Kidney tubule cell (primary cell): ENCODE measurements around the gene HLA-DPB1.

Experiments used
- DNase-seq: peaks from one replicate; pipeline ENCODE4 v3.0.0-alpha.2; 2018; ENCODE audit warnings: low spot score

Gene HLA-DPB1

DNA sequence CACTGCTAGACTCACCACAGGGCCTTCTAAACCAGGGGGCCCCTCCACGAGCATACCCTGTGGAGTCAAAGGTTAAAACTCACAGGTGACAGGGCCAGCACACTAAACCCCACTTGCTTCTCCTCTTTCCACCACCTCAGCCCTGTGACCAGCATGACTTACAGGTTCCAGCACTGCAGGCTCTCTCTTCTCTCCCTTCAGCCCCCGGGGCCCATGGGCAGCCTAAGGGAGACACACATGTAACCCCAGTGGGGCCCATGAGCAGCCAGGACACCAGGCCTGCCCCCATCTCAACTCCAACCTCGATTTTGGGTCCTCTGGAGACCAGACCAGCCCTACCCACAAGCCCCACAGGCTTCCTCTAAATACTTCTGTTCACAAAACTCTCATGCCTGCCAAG, 28.0 kb downstream of the HLA-DPB1 start:
- no peak for DNase-seq

DNA sequence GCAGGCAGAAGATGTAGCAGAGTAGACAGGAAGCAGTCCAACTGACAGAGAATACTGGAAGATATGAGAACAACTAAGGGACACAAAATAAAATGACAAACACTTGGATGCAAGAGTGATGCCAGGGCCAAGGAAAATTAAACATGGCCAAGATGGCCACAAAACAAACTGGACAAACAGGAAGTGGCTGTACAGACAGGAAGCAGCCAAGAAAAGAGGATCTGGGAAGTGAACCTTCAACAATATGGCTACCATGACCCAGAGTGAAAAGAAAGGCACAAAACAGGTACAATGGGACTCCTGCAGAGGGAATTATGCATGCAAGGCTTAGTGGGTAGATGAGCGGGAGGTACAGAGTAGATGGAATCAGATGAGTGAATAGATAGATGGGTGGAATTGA, 29.1 kb downstream of the HLA-DPB1 start:
- DNase-seq, result no peak

DNA sequence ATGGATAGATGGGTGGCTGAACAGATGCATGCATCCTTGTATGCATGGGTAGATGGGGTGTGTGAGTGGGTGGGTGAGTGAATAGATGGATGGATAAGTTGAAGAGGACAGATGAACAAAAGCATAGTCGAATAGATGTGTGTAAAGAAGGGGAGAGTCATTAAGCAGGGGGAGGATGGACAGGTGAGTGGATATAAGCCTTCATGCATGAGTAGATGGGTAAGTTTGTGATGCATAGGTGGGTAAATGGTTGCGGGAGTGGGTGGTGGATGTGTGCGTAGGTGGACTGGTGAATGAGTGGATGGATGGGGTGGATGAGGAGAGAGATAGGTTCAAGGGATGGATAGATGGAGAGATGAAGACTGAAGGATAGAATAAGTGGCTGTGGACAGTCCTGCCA, 29.6 kb downstream of the HLA-DPB1 start:
- no peak for DNase-seq

DNA sequence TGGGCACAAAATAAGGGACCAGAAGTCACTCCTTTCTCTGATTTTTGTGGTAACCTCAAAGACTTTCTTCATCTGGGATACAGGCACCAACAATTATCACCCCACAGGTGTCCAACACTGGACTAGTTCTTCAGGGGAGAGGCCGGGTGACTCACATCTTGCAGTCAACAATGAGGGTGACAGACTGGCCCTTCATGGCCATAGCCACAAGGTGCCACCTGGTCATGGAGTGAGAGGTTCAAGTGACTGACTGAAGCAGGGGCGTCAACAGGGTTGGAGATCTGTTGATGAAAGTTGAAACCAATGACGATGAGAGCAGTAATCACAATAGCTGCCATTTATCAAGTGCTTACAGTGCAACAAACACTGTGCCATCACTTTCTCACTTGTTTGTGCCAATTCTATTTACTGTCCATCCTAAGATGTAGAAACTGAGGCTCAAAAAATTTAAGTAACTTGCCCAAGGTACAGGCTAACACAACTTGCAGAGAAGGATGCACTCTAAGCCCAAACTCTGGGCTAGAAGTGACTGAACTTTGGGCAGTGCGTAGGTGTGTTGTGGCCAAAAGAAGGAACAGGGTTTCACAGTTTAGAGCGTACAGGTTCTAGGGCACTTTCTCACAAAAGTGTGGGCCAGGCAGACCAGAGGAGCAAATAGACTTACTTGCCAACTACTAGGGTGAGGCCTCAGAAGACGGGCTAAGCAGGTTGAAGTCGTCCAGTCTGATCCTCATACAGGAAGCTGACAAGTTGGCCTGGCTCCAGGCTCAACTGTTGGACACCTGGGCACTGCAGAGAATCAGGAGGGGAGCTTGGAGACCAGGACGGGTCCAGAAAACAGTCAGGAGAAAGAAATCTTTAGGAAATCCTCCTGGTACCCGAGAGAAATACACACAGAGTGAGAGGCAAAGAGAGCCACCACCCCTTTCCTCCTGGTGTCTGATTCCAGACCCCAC, 30.4 kb downstream of the HLA-DPB1 start:
- no peak for DNase-seq

DNA sequence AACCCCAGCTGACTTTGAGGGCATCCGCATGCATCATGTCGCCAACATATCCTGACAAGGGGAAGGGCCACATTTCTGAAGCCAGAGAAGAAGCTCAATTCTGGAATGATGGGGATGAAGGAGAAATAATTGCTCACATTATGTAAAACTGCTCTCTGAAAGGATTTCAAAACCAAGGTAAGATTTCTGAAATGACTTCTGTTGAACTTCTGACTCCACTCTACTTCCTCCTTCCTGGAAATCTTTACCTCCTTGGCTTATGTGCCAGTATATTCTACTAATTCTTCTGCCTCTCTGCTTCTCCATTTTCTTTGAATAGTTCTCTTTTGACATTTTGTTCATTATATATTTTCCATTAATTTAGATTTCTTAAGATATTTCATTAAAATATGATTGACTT, 31.9 kb downstream of the HLA-DPB1 start:
- no peak for DNase-seq

DNA sequence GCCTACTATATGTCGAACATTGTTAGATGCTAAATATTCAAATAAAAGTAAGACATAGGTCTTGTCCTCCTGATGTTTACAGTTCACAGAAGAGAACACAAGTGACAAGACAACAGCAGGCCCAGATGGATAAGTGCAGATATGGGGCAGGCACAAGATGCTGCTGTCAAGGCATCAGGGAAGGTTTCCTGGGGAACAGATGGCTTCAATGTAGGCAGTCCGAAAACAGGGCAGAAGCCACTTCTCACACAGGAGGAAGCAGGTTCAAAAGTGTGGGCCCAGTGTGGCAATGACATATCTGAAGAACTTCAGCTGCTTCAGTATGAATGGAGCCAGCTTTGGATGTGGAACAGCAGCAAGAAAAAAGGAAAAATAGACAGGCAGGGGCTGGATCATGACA, 32.5 kb downstream of the HLA-DPB1 start:
- DNase-seq, result no peak

DNA sequence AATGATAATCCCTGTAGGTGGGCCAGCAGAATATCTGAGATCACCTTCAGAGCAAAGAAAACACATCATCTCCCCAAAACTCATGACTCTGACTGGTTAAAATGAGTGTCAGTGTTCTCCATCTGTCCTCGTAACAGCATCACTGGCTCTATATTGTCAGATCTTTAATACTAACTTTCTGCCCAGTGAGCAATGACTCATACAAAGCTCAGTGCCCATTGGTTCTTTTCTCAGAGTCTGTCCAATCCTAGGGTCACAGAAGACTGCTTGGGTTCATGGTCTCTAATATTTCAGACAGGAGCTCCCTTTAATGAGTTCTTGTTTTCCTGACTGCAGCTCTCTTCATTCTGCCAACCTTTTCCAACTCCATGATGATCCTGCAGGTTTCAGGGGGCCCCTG, 36.4 kb downstream of the HLA-DPB1 start:
- DNase-seq, result peak; percentile 50

DNA sequence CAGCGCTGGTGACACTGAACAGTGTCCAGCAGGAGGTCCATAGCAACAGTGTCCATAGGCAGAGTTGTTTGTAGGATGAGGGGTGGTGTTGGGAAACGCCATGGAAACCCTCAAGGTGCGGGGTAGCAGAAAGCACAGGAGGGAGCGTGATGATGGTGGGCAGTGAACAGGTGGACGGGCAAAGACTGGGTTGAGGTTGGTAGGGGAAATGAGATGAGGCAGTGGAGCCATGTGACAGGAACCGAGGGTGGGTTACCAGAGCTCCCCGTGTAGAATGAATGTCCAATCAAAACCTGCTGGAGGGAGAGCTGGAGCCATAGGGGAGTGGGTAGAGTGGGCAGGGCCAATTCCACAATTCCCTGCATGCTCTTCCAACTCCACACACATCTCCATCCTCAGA, 38.0 kb downstream of the HLA-DPB1 start:
- DNase-seq, result no peak

DNA sequence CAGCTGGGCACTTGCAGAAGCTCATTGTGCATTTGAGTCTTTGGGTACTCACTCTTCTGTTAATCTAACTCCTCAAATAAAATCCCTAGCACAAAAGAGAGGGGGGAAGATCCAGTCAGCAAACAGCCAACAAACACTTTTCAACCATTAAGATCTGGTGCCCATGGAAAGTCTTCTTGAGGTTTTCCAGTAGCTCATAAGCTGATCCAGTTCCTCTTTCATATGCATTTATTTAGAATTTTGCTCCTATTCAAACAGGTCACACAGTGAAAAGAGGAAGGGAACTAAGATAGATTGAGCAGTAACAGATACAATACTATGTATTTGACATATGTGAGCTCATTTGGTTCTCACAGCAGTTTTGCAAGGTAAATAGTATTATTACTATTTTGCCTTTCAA, 38.6 kb downstream of the HLA-DPB1 start:
- no peak for DNase-seq

DNA sequence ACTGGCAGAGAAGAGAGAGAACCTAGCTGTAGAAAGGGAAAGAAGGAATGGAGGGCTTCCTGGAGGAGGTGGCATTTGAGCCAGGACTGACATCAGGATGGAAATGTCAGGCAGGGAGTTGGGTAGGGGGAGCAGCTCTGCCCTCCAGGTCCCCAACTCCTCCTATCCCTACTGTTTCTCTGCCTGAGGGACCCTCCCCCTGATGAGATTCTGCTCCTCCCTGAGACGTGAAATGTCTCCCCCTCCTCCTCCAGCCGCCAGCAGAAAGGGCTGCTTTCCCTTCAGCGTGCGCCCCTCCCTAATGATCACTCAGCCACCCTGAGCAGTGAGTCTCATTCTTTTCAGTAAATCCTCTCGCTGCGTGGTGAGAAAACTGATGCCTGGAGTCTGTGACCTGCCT, 40.6 kb downstream of the HLA-DPB1 start:
- no peak for DNase-seq

DNA sequence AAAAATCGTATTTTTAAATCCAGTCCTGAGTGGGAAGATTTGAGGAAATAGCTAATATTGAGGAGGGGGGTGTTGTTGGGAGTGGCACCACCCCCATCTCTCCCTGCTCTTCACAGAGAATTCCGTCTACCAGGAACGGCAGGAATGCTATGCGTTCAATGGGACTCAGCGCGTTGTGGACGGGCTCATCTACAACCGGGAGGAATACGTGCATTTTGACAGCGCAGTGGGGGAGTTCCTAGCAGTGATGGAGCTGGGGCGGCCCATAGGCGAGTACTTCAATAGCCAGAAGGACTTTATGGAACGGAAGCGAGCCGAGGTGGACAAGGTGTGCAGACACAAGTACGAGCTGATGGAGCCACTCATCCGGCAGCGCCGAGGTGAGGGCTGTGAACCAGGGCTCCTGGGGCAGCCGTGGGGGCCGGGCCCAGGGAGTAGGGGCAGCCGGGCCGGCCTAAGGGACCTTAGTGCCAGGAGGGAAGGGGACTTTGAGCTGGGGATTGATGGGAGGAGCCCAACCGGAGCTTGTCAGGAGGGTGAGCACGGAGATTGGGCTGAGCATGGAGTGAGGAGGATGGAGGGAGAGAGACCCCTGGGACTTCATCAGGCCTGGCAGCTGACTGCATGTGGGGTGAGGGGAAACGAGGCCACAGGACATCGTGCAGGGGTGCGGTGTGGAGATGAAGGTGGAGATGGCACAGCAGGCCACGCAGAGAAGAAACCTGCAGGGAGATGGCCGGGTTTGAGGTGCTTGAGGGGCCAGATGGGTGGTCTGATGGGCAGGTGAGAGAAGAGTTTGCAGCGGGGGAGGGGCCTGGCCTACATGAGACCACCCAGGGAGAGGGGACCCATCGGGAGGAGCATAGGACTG, 41.3 kb downstream of the HLA-DPB1 start:
- DNase-seq, result no peak

DNA sequence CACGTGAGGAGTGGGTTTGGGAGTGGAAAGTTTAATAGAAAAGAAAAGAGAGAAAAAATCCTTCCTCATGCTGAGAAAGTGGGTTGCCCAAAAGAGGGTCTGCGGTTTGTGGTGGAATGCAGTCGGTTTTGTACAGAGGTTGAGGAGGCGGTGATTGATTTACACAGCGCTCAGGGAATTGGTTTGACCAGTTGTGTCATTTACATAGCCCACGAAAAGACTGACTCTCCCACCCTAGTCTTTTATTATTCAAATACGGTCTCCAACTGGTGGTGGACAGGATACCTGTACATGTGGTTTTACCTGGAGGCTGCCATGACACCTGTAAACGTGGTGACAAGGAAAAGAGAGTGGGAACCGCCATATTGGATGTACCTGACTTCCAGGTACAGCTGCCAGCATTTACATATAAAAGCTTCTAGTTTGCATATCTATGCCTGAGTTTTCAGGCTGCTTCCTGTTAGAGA, 42.1 kb downstream of the HLA-DPB1 start:
- DNase-seq, result no peak

DNA sequence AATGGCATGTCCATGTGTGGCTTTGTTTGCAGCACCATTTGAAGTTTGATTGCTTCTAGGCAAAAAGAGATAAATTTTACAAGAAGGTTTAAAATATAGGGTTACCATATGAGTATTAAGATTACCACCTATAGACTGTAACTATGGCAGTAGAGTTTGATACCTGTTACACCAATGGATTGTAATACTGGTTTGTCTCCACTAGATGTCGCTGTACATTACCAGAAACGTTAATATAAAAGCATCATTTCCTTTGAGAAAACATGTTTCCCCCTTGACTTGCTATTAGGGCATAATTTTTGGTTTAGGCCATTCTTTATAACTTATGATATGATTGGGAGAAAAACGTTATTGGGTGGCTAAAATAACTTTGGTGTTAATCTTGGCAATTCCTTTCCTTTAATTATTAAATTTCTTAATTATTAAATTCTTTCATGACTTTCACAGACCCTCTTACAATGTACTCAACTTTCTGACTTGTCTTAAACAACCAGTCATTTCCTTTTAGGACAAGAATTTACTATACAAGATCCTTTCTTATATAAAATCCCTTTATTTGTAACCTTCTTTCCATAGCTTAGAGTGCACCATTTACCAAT, 42.8 kb downstream of the HLA-DPB1 start:
- peak; percentile 54 for DNase-seq

DNA sequence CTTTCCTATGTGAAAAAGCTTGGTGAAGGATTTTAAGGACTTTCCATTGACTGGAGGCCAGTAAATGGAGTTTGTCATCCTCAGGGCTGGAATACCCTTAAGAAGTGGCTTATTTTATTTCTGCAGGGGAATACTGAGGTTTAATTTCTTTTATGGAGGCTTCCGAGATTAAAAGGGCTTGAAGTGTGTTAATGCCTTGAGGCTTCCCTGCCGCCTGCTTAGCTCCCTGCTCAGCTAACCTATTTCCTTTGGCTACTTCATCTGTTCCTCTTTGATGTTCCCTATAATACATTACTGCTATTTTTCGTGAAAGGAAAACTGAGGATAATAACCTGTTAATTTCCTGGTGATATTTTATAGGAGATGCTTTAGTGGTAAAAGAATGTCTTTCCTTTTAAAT, 44.2 kb downstream of the HLA-DPB1 start:
- no peak for DNase-seq

DNA sequence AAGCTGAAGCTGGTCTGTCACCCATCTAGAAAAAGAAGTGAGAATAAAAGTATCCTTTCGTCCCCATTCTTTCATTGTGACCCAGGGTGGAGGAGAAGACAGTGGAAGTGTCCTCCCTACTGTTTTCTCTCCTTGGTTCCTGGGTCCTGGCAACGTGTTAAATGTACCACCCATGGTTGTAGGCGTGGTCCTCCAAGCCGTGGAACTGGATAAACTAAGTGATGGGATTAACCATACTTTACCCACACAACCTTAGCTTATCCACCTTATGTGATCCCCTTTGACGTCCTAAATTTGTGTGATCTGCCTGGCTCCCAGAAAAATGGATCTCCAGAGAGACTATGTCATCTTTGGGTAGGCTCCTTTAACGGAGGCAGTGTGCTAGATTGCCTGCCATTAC, 47.4 kb downstream of the HLA-DPB1 start:
- DNase-seq, result no peak

DNA sequence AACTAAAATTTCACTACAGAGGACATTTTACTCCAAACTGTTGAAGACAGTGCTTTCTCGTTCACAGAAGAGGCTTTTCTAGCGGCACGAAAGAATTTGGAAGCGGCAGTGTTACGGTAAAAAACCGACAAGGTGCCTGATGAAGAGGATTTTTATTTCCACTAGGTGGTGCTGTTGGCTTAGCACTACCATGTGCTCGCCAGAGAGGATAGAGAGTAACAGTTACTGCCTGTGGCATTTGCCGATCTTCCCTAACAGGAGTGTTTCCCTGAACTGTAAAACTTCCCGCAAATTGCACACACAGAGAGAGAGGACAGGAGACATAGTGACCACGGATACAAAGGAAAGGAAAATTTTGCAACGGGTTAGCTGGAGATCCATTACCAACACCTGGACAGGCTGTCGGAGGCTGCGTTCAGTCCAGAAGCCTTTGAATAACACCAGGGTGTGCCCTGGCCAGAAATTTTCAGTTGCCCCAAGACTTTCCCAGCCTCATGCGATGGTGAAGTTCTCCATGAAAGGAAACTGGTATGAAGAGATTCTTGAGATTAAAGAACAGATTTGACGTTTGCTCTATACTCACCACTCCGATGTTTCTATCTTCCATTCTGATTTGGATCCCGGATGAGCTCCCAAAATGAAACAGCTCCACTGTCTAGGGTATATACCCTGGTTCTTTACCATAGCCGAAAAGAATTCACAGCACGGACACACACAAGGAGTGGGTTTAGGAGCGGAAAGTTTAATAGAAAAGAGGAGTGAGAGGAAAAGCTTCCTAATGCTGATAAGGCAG, 48.1 kb downstream of the HLA-DPB1 start:
- peak; percentile 45 for DNase-seq

DNA sequence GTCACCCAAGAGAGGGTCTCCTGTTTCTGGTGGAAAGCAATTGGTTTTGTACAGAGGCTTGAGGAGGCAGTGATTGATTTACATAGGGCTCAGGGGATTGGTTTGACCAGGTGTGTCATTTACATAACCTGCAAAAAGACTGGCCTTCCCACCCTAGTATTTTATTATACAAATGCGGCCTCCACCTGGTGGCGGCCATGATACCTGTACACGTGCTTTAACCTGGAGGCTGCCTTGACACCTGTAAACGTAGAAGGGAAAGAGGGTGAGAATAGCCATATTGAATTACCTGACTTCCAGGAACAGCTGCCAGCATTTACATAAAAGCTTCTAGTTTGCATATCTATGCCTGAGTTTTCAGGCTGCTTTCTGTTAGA, 48.7 kb downstream of the HLA-DPB1 start:
- no peak for DNase-seq

DNA sequence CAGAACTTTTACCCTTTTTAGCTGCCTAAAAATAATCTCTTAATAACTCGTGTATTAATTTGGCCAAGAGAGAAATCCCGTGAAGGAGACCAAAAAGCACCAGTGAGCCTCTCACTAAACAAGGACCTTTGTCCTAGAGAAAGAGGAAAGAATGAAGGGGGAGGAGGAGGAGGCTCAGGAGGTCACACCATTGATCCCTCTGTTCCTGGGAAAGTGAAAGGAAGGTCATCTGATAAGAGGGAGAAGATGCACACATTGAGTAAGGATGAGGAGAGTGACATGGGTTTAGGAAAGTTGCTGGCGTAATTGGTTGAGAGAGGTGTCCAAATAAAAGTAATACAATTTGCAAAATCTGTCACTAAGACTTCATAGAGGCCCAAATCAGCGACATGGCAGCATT, 49.2 kb downstream of the HLA-DPB1 start:
- no peak for DNase-seq

DNA sequence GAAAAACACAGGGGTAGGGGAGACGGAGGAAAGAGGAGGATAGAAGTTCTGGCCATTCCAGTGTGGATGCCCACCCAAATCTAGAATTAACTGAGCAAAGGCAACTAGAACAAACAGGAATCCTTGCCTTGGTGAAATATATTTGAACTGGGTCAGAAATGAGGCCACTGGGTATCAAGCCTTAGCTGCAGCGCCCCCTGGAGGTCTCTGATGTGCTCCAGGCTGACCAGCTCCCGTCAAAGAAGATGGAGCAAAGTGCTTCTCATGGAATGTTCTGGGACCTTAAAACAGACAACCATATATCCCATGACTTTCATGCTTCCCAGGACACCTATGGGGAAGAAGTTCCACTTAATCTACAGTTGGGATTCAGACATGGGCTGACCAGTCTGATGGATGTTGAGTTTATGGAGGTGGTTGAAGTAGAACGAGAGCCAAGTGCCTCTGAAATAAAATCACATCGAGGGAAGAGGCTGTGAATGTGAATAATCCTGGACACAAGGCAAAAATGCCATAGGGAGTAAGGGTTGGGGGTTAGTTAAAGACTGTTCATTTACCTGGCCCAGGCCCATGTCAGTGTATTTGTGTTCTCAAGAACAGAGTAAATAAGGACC, 50.4 kb downstream of the HLA-DPB1 start:
- DNase-seq, result peak; percentile 36

DNA sequence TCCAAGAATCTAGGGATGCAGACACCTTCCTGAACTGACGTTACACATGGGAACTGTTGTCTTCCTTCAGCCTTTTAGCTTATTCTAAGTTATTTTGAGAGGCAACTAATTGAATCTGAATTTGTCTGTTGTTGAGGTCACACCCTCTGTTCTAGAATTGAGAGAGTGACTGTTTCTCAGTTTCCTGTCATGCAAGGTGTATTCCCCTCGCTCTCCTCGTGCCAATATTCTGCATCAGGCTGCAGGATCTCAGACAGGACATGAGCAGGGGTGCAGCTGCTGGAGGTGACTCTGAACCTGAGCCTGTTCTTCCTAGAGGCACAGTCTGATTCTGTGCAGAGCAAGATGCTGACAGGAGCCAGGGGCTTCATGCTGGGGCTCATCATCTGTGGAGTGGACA, 52.5 kb downstream of the HLA-DPB1 start:
- no peak for DNase-seq

DNA sequence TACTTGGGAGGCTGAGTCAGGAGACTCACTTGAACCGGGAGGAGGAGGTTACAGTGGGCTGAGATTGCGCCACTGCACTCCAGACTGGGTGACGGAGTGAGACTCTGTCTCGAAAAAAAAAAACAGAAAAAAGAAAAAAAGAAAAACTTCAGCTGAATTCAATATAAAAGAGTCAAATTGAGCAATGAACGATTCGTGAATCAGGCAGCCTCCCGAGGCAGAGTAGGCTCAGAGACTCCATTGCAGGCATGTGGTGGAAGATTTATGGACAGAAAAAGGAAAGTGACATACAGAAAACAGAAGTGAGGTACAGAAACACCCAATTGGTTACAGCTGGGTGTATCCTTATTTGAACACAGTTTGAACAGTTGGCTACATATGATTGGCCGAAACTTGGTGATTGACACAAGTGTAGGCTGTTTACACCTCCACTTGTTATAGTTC, 56.3 kb downstream of the HLA-DPB1 start:
- DNase-seq, result no peak
